ENCODE measurements around the gene MTCP1. TPM values are rescaled to one million over a fixed set of nuclear protein-coding genes. Genes with fewer than 3 reads are reported as not detected.

Gene MTCP1
- polyA plus RNA-seq, 3 donors = 1.3 to 23.3 (median 14.8) TPM

GRCh38 chrX:155048977-155049619 lies 21.8 kb downstream of the MTCP1 start:
- H3K4me3 ChIP-seq (replicated peaks in 1 of 3; ENCODE audit: low read depth in 2 of 3, low read length in 3 of 3) = no peak overlapping the region
- Mint-ChIP-seq H3K27ac (no peak overlapping the region), H3K27me3 (ENCODE audit: low read depth in 3 of 3) (peaks cover 0 to 2% (median 0%) of the 10 kb centered on the region in 3 donors), H3K9me3 (peaks cover 0 to 1% (median 0%) of the 10 kb centered on the region in 7 donors), H3K4me1 (no peaks in the 10 kb centered on the region), H3K36me3 (peaks cover 44 to 52% of the 10 kb centered on the region in 2 donors), H3K4me3 (no peak overlapping the region)
- intact Hi-C loops (cut with micrococcal nuclease) = no loop called here
- no peaks in the 10 kb centered on the region for H3K79me2 ChIP-seq (ENCODE audit: insufficient read depth, low read length)
- WGBS (ENCODE audit: insufficient coverage) = no CpG with 5 or more reads among the region's 9 CpGs
- H3K27ac ChIP-seq (ENCODE audit: low read depth in 1 of 2, low read length in 2 of 2) = no peak overlapping the region
- H2AFZ ChIP-seq (ENCODE audit: insufficient read depth, low read depth, low read length, poor library complexity, severe bottlenecking) = no peak overlapping the region
- H3K9ac ChIP-seq (ENCODE audit: insufficient read depth, low read length, poor library complexity, severe bottlenecking) = no peak overlapping the region
- H3K4me2 ChIP-seq (replicated peaks; ENCODE audit: extremely low read depth, low read length, poor library complexity, severe bottlenecking) = no peak overlapping the region
- H4K20me1 ChIP-seq (ENCODE audit: insufficient read depth, low read length) = no peaks in the 10 kb centered on the region
- peak; percentile 63 for TF ChIP-seq CTCF (IDR thresholded peaks at IDR 0.05)
- DNase-seq = peak; percentile 27 to 43 (median 29)
- no peaks in the 10 kb centered on the region for H3K27me3 ChIP-seq (ENCODE audit: control insufficient read depth in 2 of 2, insufficient read depth in 2 of 2, low read length in 2 of 2)
- H3K36me3 ChIP-seq (replicated peaks in 1 of 2; ENCODE audit: control insufficient read depth in 1 of 2, insufficient read depth in 2 of 2, low read length in 2 of 2) = peaks cover 31 to 45% of the 10 kb centered on the region in 2 donors
- no peaks in the 10 kb centered on the region for H3K9me3 ChIP-seq (replicated peaks in 1 of 2; ENCODE audit: control insufficient read depth in 1 of 2, insufficient read depth in 1 of 2, low read length in 2 of 2)
- H3K4me1 ChIP-seq (ENCODE audit: control insufficient read depth in 1 of 2, insufficient read depth in 2 of 2, low read length in 2 of 2) = no peaks in the 10 kb centered on the region

GRCh38 chrX:155046811-155047528 lies 24.0 kb downstream of the MTCP1 start:
- Mint-ChIP-seq H3K36me3 (peaks cover 31 to 41% of the 10 kb centered on the region in 2 donors), H3K9me3 (peaks cover 0 to 1% (median 0%) of the 10 kb centered on the region in 7 donors), H3K4me3 (no peak overlapping the region), H3K27me3 (ENCODE audit: low read depth in 3 of 3) (peaks cover 0 to 2% (median 0%) of the 10 kb centered on the region in 3 donors), H3K4me1 (no peaks in the 10 kb centered on the region), H3K27ac (peak overlapping the region in 1 of 7 donors; percentile 26)
- no peak overlapping the region for H3K4me2 ChIP-seq (replicated peaks; ENCODE audit: extremely low read depth, low read length, poor library complexity, severe bottlenecking)
- TF ChIP-seq CTCF (IDR thresholded peaks at IDR 0.05) = no peak
- intact Hi-C loops (cut with micrococcal nuclease) = no loop called here
- no peak overlapping the region for H2AFZ ChIP-seq (ENCODE audit: insufficient read depth, low read depth, low read length, poor library complexity, severe bottlenecking)
- peaks cover 13 to 37% of the 10 kb centered on the region in 2 donors for H3K36me3 ChIP-seq (replicated peaks in 1 of 2; ENCODE audit: control insufficient read depth in 1 of 2, insufficient read depth in 2 of 2, low read length in 2 of 2)
- H3K9me3 ChIP-seq (replicated peaks in 1 of 2; ENCODE audit: control insufficient read depth in 1 of 2, insufficient read depth in 1 of 2, low read length in 2 of 2) = no peaks in the 10 kb centered on the region
- H3K27ac ChIP-seq (ENCODE audit: low read depth in 1 of 2, low read length in 2 of 2) = no peak overlapping the region
- no peak overlapping the region for H3K4me3 ChIP-seq (replicated peaks in 1 of 3; ENCODE audit: low read depth in 2 of 3, low read length in 3 of 3)
- WGBS (ENCODE audit: insufficient coverage) = no CpG with 5 or more reads among the region's 5 CpGs
- no peaks in the 10 kb centered on the region for H3K79me2 ChIP-seq (ENCODE audit: insufficient read depth, low read length)
- H4K20me1 ChIP-seq (ENCODE audit: insufficient read depth, low read length) = no peaks in the 10 kb centered on the region
- no peak overlapping the region for H3K9ac ChIP-seq (ENCODE audit: insufficient read depth, low read length, poor library complexity, severe bottlenecking)
- no peaks in the 10 kb centered on the region for H3K4me1 ChIP-seq (ENCODE audit: control insufficient read depth in 1 of 2, insufficient read depth in 2 of 2, low read length in 2 of 2)
- no peak for DNase-seq
- H3K27me3 ChIP-seq (ENCODE audit: control insufficient read depth in 2 of 2, insufficient read depth in 2 of 2, low read length in 2 of 2) = no peaks in the 10 kb centered on the region
